ENCODE results near the gene NANOGP8. TPM values are rescaled to one million over a fixed set of nuclear protein-coding genes. Genes with fewer than 3 reads are reported as not detected.

NANOGP8 gene
- total RNA-seq, 2 experiments from 2014 or later = not detected

DNA sequence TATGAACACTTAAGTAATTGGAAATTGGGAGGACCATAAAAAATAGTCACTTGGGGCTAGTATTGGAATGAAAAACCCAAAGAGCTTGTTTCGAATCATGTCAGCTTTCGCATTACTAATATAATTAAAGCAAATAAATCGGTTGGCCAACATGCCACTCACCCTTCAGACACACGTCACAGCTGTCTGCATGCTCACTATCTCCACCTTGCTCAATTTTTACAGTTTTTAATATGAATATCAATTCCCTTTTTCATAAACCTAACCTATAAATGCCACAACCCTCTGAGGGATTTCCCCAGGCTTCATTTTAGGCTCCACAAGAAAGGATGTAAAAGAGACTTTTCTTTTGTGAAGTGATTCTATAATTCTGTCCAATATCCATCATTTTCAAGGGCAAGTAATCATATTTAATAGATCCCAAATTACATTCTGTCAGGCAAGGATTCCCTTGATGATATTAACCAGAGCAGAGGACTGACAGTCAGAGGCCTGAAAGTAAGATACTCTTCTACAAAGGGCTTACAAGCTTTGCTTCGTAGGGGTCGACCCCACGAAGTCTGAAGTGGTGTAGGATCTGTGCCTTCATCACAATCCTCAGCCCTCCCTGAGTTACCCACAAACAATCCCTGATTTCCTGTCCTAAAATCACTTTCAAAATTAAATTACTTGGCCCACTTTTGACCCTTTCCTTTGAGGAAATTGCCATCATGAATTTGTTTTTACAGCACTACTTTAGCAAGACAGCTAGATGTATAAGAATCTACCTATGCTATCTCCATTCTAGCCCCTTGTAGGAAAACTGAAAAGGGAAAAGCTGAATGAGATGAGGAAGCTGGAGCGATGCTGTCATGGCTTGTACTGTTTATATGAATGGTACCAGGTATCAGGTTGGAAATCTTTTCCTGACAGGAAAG lies 44.5 kb downstream of the NANOGP8 start:
- no peaks in the 10 kb centered on the region for H3K27me3 Mint-ChIP-seq
- no peak for ATAC-seq
- H3K36me3 Mint-ChIP-seq (ENCODE audit: low read depth) = no peaks in the 10 kb centered on the region
- ChIA-PET POLR2A (no interaction called here), CTCF (interaction anchor here (0.6 kb wide), 2 partner anchors 394 to 1635 kb away, joined by 3 read pairs; no protein-coding TSS in a partner anchor)
- TF ChIP-seq, protein P1, sequence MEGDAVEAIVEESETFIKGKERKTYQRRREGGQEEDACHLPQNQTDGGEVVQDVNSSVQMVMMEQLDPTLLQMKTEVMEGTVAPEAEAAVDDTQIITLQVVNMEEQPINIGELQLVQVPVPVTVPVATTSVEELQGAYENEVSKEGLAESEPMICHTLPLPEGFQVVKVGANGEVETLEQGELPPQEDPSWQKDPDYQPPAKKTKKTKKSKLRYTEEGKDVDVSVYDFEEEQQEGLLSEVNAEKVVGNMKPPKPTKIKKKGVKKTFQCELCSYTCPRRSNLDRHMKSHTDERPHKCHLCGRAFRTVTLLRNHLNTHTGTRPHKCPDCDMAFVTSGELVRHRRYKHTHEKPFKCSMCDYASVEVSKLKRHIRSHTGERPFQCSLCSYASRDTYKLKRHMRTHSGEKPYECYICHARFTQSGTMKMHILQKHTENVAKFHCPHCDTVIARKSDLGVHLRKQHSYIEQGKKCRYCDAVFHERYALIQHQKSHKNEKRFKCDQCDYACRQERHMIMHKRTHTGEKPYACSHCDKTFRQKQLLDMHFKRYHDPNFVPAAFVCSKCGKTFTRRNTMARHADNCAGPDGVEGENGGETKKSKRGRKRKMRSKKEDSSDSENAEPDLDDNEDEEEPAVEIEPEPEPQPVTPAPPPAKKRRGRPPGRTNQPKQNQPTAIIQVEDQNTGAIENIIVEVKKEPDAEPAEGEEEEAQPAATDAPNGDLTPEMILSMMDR (IDR thresholded peaks at IDR 0.05) = no peak
- H3K9me3 Mint-ChIP-seq = no peaks in the 10 kb centered on the region
- no peak overlapping the region for H3K4me3 Mint-ChIP-seq
- intact Hi-C loops (cut with micrococcal nuclease) = no loop called here
- H3K27ac Mint-ChIP-seq = no peak overlapping the region
- DNase-seq = no peak
- H3K4me1 Mint-ChIP-seq (ENCODE audit: low read depth) = peaks cover 4% of the 10 kb centered on the region

DNA sequence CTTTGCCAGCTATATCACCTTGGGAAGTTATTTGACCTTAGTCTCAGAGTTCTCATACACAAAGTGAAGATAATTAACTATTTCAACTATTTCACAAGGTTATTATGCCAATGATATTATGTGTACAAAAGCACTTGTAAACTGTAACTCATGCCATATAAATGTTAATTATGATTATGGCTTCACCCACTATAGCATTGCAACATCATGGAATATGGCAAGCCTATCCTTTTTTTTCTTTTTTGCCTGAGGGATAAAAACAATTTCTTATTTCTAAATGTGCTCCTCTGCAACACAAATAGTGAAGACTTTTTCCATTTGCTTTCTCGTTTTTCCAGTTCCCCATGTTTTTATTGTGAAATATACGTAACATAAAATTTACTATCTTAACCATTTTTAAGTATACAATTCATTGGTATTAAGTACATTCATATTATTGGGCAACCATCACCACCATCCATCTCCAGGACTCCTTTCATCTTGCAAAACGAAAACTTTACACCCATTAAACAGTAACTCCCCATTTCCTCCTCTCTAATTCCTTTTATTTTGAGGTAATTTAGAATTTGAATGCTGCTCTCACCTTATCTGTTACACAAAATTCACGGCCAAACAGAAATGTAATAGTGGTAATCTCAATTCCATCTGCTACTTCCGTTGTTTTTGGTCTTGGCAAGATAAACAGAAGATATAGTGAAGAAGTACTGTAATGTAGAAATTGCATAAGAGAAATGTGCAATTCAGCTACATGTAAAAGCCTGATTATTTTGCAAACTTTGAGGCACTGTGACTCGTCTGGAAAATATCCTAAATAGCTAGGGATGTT lies 46.3 kb downstream of the NANOGP8 start:
- H3K27me3 Mint-ChIP-seq = no peaks in the 10 kb centered on the region
- intact Hi-C loops (cut with micrococcal nuclease) = no loop called here
- POLR2A ChIA-PET = no interaction called here
- ATAC-seq (no peak), DNase-seq (no peak)
- CTCF ChIA-PET = no interaction called here
- peaks cover 4% of the 10 kb centered on the region for H3K4me1 Mint-ChIP-seq (ENCODE audit: low read depth)
- TF ChIP-seq, protein P1 (IDR thresholded peaks at IDR 0.05) = no peak
- no peak overlapping the region for H3K4me3 Mint-ChIP-seq
- no peaks in the 10 kb centered on the region for H3K9me3 Mint-ChIP-seq
- H3K27ac Mint-ChIP-seq = no peak overlapping the region
- no peaks in the 10 kb centered on the region for H3K36me3 Mint-ChIP-seq (ENCODE audit: low read depth)

Other genes with a start within 250 kb of the NANOGP8 start
- gene AQR, start 115.6 kb downstream of the NANOGP8 start, total RNA-seq = 10 to 100 TPM; 35.5 to 36.4 TPM
- gene ZNF770, start 97.0 kb downstream of the NANOGP8 start, total RNA-seq = 10 to 100 TPM; 67.0 to 67.2 TPM

All from activated CD8-positive, alpha-beta T cell treated with anti-CD3 and anti-CD28 coated beads for 36 hours (primary cell).